GM18526 (cell line): ENCODE measurements around the gene ESYT1.

Source experiments
- POLR2A ChIP-seq: IDR thresholded peaks from 3 replicates; pipeline ENCODE4 v1.6.1; 2011; ENCODE audit not compliant: insufficient read length; ENCODE audit errors: extremely low read depth

The ESYT1 gene

DNA sequence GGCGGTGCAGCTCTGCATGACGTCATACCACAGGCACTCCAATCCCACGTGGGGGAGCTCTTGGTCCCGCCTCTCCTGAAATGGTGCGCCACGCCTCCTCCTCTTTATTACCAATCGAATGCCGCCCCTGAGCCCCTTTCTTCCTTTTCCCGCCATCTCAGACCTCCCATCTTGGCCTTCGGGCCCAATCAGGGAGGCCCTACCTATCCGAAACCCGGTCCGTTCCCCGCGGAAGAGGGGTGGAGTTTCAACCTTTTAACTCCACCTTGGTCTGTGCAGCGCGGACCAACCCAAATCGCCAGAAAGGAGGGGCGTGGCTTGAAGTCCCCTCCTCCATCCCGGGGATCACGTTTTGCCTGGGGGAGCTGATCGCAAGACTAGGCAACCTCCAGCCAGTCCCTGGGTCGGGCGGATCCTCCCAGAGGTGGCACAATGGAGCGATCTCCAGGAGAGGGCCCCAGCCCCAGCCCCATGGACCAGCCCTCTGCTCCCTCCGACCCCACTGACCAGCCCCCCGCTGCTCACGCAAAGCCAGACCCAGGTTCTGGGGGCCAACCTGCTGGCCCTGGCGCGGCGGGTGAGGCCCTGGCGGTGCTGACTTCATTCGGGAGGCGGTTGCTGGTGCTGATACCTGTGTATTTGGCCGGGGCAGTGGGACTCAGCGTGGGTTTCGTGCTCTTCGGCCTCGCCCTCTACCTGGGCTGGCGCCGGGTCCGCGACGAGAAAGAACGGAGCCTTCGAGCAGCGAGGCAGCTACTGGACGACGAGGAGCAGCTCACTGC lies at the start of gene ESYT1:
ESYT1 (plus strand) TSS at position 380 of the 782 bp plus-strand sequence; CDS start at position 433, 53 bp downstream.
- peak; percentile 78 for TF ChIP-seq POLR2A

DNA sequence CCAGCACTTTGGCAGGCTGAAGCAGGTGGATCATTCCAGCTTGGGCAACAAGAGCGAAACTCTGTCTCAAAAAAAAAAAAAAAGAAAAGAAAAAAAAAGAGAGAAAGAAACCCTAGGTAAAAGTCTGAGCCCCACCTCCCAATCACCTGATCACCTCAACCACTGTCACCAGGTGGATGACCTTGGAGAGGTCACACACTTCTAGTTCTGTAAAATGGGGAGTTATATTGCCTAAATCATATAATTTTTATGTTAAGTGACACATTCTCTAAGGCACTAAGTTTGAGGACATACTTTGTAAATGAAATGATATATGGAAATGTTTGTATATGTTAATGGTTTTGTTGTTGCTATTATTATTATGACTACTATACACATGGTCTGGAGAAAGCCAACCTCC lies 49.6 kb upstream of the ESYT1 start:
- no peak for TF ChIP-seq POLR2A

- TF ChIP-seq POLR2A, result no peak
Observed at GRCh38 chr12:56078931-56079722, 48.9 kb upstream of the ESYT1 start.

DNA sequence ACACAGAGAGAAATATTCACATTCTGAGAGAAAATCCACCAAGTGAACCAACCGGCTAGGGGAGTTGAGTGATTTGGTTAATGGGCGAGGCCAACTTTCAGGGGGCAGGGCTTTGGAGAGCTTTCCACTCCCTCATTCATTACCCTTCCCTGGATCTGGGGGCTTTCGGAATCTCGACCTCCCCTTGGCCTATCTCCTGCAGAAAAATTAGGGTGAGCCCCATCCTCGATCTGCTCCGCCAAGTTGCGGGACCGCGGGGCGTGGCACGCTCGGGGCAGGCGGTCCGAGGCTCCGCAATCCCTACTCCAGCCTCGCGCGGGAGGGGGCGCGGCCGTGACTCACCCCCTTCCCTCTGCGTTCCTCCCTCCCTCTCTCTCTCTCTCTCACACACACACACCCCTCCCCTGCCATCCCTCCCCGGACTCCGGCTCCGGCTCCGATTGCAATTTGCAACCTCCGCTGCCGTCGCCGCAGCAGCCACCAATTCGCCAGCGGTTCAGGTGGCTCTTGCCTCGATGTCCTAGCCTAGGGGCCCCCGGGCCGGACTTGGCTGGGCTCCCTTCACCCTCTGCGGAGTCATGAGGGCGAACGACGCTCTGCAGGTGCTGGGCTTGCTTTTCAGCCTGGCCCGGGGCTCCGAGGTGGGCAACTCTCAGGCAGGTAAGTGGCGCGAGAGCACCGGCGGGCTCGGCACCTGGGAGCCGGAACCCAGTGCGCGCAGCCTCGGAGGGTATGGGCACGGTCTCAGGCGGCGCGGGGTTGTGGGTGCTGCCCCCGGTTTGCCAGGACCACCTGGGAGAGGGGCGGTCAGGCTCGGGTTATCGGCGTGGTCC lies 48.1 kb upstream of the ESYT1 start, which contains the start of gene ERBB3:
ERBB3 (plus strand) TSS at position 443 of the 833 bp plus-strand sequence; CDS start at position 579, 136 bp downstream.
- no peak for TF ChIP-seq POLR2A

DNA sequence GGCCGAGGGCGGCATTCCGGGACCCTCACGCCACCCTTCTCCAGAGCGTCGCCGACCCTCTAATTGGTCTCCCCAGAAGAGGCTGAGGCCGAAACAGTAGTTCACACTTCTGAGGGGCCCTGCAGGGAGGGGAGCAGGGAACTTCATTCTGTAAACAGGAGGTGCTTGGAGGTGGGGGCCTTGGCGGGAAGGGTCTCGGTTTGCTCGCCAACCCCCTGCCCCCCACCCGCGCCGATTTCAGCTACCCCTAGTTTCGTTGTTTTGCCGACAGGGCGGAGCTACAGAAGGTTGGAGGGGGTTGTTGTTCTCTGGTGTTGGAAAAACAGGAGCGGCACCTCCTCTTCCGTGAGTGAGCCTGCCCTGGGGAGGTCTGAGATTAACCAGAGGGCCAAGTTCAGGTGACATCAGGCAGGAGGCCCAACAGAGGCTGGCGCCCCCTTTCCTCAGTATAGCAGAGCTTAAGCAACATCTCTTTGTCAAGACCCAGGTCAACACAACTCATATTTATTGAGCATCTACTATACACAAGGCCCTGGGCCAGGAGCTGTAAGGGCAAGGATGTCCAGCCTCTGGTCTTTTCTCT lies 47.4 kb upstream of the ESYT1 start:
- no peak for TF ChIP-seq POLR2A

DNA sequence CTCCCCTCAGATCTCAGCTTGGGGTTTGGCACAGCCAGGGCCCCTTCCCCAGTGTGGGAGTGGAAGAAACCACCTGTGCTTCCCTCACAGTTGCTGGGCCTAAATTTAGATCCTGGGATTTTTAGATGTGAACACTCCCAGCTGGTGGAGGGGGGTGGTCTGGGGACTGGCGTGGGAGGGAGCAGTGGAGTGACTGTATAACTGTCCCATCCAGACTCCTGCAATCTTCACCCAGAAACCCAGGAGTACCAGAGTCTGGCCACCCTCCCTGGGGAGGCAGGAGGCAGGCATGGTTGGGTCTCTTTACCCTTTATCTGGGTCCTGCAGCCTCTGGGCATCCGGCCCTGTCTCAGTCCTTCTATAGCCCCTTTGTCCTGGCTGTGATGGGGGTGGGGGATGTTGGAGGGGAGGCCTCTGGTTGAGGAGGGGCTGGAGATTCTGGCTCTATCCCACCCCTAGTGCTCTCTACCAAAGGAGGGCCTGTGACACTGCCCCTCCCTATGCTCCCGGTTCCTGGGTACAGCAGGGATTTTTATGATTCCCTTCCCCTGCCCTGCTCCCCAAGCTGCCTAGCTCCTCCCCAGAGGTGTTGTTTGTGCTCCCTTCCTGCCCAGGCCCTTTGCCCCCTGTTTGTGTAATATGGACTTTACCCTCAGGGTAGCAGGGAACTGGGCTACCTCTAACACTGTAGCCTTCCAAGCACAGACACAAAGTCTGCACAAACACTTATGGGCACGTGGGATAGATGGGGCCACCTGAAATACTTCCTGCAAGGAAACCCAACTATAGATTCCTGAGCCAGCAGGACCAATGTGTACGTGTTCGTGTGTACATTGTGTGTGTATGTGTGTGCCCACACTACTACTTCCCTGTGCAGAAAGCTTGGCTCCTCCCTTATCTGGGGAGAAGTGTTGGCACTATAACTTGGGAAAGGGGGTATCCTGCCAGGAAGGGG lies 46.4 kb upstream of the ESYT1 start:
- no peak for TF ChIP-seq POLR2A

DNA sequence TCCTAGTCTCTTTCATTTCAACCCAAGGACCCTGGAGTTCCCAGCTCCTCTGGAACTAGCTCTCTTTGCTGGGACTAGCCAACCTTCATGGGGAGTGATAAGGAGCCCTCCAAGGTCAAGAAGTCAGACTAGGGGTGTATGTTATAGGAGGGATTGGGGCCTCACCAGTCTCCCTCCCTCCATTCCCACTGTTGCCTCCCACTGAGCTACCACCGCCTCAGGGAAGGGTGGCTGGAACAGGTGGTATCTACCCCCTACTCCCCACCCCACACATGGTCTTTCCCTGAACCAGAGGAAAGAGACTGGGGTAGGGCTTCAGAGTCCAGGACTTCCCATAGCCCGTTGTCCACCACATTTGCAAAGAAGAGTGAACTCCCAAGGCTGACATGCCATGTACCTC lies 45.7 kb upstream of the ESYT1 start:
- no peak for TF ChIP-seq POLR2A

GRCh38 chr12:56082967-56083366 lies 45.1 kb upstream of the ESYT1 start:
- TF ChIP-seq POLR2A, result no peak

DNA sequence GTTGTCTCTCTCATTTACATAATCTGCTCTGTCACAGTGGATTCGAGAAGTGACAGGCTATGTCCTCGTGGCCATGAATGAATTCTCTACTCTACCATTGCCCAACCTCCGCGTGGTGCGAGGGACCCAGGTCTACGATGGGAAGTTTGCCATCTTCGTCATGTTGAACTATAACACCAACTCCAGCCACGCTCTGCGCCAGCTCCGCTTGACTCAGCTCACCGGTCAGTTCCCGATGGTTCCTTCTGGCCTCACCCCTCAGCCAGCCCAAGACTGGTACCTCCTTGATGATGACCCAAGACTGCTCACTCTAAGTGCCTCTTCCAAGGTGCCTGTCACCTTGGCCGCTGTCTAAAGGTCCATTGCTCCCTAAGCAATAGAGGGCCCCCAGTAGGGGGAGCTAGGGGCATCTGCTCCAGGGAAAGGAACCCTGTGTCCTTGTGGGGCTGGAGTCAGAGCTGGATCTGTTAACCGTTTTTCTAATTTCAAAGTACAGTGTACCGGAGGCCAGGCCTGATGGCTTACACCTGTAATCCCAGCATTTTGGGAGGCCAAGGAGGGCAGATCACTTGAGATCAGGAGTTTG lies 43.0 kb upstream of the ESYT1 start:
- TF ChIP-seq POLR2A, result no peak

- TF ChIP-seq POLR2A, result no peak
Observed at GRCh38 chr12:56086096-56086495, 42.0 kb upstream of the ESYT1 start.

DNA sequence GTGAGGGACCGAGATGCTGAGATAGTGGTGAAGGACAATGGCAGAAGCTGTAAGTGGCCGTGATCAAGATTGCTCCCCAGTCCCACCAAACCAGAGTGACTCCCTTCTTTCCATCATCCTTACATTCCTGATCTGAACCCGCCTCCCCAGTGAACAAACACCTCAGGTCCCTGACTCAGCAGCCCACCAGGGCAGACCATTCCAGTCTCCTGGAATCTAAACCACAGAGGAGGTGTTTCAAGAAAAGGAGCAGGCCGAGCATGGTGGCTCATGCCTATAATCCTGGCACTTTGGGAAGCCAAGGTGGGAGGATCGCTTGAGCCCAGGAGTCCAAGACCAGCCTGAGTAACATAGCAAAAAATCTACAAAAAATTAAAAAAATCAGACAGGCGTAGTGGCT lies 41.5 kb upstream of the ESYT1 start:
- TF ChIP-seq POLR2A, result no peak

DNA sequence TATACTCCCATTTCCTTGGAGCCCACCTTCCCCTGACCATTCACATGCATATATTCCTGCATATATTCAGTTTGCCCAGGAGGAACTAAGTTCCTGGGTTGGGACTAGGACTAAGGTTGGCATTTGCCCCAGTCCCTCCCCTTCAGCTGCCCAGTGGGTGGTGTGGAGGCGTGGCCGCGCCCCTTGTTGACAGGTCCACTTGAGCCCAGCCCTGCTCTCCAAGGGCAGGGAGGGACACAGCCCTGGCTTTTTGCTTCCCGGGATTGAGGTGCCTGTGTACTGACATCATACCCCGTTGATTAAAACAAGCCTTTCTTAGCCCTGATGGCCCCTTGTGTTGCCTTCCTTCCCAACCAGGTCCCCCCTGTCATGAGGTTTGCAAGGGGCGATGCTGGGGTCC lies 40.8 kb upstream of the ESYT1 start:
- no peak for TF ChIP-seq POLR2A

- TF ChIP-seq POLR2A, result no peak
Observed at GRCh38 chr12:56097738-56098137, 30.3 kb upstream of the ESYT1 start.

DNA sequence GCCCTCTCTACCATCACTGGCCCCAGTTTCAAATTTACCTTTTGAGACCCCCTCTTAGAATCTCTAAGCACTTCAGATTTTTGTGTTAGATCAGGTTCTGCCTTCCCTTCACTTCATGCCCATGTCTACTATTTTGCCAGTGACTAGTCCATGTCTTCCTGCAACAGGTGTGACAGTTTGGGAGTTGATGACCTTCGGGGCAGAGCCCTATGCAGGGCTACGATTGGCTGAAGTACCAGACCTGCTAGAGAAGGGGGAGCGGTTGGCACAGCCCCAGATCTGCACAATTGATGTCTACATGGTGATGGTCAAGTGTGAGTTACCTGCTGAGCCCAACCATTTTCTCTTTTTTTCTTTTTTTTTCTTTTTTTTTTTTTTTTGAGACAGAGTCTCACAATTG lies 29.5 kb upstream of the ESYT1 start:
- no peak for TF ChIP-seq POLR2A

DNA sequence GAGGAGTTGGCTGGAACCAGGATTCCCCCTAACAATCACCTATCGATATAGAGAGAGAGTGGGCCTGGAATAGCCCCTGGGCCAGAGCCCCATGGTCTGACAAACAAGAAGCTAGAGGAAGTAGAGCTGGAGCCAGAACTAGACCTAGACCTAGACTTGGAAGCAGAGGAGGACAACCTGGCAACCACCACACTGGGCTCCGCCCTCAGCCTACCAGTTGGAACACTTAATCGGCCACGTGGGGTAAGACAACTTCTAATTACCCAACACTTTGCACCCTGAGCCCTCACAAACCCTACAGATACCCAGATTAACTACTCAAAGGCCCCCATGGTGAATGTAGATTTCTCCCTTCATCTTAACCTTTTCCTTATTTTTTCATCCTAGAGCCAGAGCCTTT lies 28.3 kb upstream of the ESYT1 start:
- TF ChIP-seq POLR2A, result no peak
